Upper lobe of right lung (tissue), 1 donor: ENCODE measurements around the gene SLC26A1. TPM values are rescaled to one million over a fixed set of nuclear protein-coding genes. Genes with fewer than 3 reads are reported as not detected.

Experiments used
- ATAC-seq: fragments of 200-7000 bp; cut with Tn5 transposase; one replicate; pipeline ENCODE4 v1.9.1; 2020; ENCODE audit warnings: mild to moderate bottlenecking, moderate library complexity
- DNase-seq: peaks from one replicate; pipeline ENCODE4 v3.0.0-alpha.2; 2020
- H3K27ac ChIP-seq: fragments of 200-600 bp; one replicate; pipeline ENCODE4 v1.8.0; 2022
- H3K27me3 ChIP-seq: fragments of 200-600 bp; one replicate; pipeline ENCODE4 v1.8.0; 2022; ENCODE audit warnings: mild to moderate bottlenecking
- H3K36me3 ChIP-seq: fragments of 200-600 bp; one replicate; pipeline ENCODE4 v1.8.0; 2022
- H3K4me1 ChIP-seq: fragments of 200-600 bp; one replicate; pipeline ENCODE4 v1.8.0; 2022
- H3K4me3 ChIP-seq: fragments of 200-600 bp; one replicate; pipeline ENCODE4 v1.8.0; 2022; ENCODE audit warnings: mild to moderate bottlenecking
- H3K9me3 ChIP-seq: fragments of 200-600 bp; one replicate; pipeline ENCODE4 v1.8.0; 2022
- intact Hi-C: fragments of 100-400 bp; cut with DNase I; formaldehyde crosslinking; loops from one replicate; pipeline ENCODE4 v1.11.0; 2022
- total RNA-seq: library from RNA; stranded (reverse); fragmentation: NEBNext Ultra II Directional; extraction: Animal tissue kit (Norgen Biotek cat#: 25700); gene quantifications from one replicate; pipeline ENCODE4 v1.2.1, GENCODE V29; 2021
- TF ChIP-seq, protein P1 (sequence below): fragments of 200-600 bp; IDR thresholded peaks from one replicate; pipeline ENCODE4 v1.8.0; 2022; ENCODE audit warnings: antibody characterized with exemption
- donor health status: DM: no; HTN: yes; CAD: no; lungs with severe emphysema.

SLC26A1 gene
- total RNA-seq, 1 donor from 2014 or later, result 0.20 TPM

DNA sequence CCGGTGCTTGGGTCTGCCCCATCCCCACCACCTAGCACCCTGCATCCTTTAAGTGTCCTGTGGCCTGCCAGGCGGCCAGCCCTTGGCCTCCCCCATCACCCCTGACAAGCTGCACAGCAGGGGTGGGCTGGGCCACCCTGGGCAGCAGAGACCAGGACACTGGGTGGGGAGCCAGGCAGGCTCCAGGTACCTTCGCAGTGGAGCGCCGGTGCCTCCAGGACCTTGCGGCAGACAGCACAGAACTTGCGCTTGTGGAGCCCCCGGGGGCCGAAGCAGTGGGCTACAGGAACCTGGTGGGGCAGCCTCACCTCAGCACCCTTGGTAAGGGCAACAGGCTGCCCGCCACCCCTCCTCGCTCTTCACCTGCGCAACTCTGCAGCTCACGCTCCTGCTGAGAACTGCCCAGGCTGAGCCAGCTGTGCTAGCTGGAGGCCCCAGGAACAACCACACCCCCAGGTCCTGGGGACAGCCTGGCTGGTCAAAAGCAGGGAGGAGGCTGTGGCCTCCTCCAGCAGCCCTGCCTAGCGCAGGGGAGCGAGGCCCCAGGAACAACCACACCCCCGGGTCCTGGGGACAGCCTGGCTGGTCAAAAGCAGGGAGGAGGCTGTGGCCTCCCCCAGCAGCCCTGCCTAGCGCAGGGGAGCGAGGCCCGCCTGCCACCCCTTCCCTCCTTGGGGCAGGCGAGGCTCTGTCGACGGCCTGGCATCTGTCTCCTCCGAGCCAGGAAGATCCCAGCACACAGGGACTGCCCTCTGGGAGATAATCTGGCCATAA, 24.4 kb downstream of the SLC26A1 start:
- H3K4me1 ChIP-seq, result peaks cover 13% of the 10 kb centered on the region
- TF ChIP-seq, protein P1, sequence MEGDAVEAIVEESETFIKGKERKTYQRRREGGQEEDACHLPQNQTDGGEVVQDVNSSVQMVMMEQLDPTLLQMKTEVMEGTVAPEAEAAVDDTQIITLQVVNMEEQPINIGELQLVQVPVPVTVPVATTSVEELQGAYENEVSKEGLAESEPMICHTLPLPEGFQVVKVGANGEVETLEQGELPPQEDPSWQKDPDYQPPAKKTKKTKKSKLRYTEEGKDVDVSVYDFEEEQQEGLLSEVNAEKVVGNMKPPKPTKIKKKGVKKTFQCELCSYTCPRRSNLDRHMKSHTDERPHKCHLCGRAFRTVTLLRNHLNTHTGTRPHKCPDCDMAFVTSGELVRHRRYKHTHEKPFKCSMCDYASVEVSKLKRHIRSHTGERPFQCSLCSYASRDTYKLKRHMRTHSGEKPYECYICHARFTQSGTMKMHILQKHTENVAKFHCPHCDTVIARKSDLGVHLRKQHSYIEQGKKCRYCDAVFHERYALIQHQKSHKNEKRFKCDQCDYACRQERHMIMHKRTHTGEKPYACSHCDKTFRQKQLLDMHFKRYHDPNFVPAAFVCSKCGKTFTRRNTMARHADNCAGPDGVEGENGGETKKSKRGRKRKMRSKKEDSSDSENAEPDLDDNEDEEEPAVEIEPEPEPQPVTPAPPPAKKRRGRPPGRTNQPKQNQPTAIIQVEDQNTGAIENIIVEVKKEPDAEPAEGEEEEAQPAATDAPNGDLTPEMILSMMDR, result no peak
- no peaks in the 10 kb centered on the region for H3K9me3 ChIP-seq
- intact Hi-C loops, result no loop called here
- DNase-seq (no peak), ATAC-seq (no peak)
- H3K36me3 ChIP-seq, result peaks cover 16% of the 10 kb centered on the region
- no peak overlapping the region for H3K27ac ChIP-seq
- no peak overlapping the region for H3K4me3 ChIP-seq
- no peaks in the 10 kb centered on the region for H3K27me3 ChIP-seq

DNA sequence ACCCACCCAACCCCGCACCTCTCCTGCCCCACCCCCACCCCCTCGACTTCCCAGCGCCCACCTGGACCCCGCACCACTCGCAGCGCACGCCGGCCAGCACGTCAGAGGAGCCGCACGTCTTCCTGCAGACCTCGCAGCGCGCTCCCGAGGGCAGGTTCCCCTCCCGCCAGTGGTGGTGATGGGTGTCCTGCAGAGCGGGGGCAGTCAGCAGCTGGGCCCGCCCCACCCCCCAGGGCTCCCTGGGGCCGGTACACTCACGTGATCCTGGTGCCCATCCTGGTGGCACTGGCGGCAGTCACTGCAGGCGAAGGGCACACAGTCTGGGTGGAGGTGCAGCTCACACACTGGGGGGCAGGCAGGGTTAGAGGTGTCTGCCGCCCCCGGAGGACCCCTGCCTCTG, 25.0 kb downstream of the SLC26A1 start:
- TF ChIP-seq, protein P1, result no peak
- H3K36me3 ChIP-seq, result peaks cover 16% of the 10 kb centered on the region
- no peak overlapping the region for H3K4me3 ChIP-seq
- H3K9me3 ChIP-seq, result no peaks in the 10 kb centered on the region
- no peaks in the 10 kb centered on the region for H3K27me3 ChIP-seq
- no peak overlapping the region for H3K27ac ChIP-seq
- intact Hi-C loops, result no loop called here
- DNase-seq (no peak), ATAC-seq (no peak)
- peaks cover 13% of the 10 kb centered on the region for H3K4me1 ChIP-seq

DNA sequence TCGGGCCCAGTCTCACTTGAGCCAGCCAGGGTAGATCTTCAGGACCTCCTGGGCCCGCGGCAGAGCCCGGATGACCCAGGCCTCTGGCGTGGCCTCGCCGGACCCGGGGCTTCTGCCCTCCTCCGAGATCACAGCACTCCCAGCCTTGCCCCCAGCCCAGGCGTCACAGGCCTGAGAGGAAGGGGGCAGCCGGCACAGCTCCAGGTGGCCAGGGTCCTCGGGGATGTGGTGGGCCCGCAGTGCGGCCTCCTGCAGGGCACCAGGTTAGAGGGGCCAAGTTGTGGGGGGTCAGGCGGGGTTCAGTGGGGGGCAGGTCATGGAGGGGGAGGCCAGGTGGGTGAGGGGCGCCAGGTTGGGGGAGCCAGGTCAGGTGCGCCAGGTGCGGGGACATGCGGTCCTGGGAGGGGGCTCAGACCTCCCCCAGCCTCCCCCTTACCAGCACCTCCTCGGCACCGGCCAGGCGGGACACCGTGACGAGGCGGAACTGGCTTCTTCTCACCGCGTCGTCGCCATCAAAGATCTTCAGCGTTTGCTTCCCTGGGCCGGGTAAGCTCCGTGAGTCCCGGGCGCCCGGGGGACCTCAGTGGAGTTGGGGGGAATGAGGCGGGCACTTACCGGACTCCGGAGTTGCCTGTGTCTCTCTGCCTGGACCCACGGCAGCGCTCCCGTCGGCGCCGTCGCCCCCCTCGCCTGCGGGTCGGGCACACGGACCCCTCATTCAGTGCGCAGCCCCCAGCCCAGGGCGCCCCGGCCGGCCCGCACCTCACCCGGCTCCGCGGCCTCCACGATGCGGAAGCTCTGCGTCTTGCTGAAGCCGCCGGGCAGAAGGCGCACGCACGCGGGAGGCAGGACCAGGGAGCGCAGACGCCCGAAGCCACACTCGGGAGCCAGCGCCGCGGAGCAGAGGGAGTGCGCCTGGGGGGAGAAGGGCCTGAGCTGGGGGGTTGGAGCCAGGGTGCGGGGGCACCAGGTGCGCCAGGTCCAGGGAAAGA, 25.8 kb downstream of the SLC26A1 start:
- ATAC-seq (no peak), DNase-seq (no peak)
- no peaks in the 10 kb centered on the region for H3K27me3 ChIP-seq
- H3K9me3 ChIP-seq, result no peaks in the 10 kb centered on the region
- peaks cover 23% of the 10 kb centered on the region for H3K36me3 ChIP-seq
- H3K4me1 ChIP-seq, result peaks cover 9% of the 10 kb centered on the region
- TF ChIP-seq, protein P1, result no peak
- intact Hi-C loops, result no loop called here
- no peak overlapping the region for H3K27ac ChIP-seq
- no peak overlapping the region for H3K4me3 ChIP-seq

DNA sequence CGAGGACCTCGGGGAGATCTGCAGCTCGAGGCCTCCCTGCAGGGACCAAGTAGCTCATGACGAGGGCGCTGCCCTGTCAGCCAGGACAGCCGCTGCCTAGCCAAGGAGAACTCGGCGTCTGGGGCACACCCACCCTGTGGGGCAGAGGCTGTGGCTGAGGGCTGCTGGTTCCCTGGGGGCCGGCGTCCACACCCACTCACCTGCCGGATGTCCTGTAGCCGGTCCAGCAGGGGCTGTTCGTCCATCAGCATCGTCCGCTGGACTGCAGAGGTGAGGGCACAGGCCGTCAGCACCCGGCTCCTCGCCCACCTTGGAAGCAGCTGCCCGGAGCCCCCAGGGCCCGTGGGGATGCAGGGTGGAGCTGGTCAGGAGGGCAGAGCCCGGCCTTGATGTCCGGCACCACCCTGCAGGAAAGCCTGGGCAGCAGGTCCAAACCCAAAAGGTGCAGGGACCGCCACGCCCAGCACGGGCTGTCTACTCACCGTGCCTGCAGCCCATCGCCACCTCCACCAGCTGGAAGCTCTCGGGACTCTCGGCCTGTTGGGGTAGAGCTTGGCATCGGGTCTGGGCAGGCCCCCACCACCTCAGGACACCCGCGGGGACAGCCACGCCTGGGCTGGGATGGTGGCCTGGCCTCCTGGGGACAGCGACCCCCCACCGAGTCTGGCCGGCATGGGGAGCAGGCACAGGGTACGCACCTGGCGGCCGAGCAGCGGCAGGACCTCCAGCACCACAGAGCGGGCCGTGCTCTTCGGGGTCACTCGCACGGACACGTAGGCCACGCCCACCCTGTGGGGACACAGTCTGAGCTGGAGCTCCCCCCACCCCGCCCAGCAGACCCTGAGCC, 26.7 kb downstream of the SLC26A1 start:
- DNase-seq (no peak), ATAC-seq (no peak)
- intact Hi-C loops, result no loop called here
- TF ChIP-seq, protein P1, result no peak
- Histone ChIP-seq H3K4me3 (no peak overlapping the region), H3K4me1 (peaks cover under 1% of the 10 kb centered on the region), H3K27ac (no peak overlapping the region), H3K27me3 (no peaks in the 10 kb centered on the region), H3K9me3 (no peaks in the 10 kb centered on the region), H3K36me3 (peaks cover 32% of the 10 kb centered on the region)

DNA sequence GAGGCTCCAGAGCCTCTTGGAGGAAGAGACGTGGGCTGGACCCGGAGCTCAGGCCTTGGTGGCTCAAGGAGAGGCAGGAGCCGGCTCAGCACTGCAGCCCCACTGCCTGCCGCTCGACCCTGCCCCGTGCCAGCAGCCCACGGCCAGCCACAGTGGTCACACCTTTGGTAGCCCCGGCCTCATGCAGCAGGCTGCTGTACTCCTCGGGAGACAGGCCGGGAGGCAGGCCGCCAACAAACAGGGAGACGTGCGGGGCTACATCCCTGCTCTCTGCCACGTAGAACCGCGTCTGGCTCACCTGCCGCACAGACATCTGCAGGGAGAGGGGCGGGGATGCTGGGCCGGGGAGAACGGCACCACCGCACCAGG, 27.5 kb downstream of the SLC26A1 start:
- H3K4me1 ChIP-seq, result no peaks in the 10 kb centered on the region
- intact Hi-C loops, result no loop called here
- no peak for ATAC-seq
- H3K9me3 ChIP-seq, result no peaks in the 10 kb centered on the region
- H3K27ac ChIP-seq, result no peak overlapping the region
- DNase-seq, result no peak
- peaks cover 34% of the 10 kb centered on the region for H3K36me3 ChIP-seq
- TF ChIP-seq, protein P1, result no peak
- no peaks in the 10 kb centered on the region for H3K27me3 ChIP-seq
- H3K4me3 ChIP-seq, result no peak overlapping the region
